ENCODE data around the gene IRAK1BP1. TPM values are rescaled to one million over a fixed set of nuclear protein-coding genes. Genes with fewer than 3 reads are reported as not detected.

The IRAK1BP1 gene
- total and polyA plus RNA-seq, 9 of the 15 experiments (the other 6 are each of a cell fraction or from before 2014, with no cell fraction given) = 1.8 to 3.7 (median 2.1) TPM

GRCh38 chr6:78830805-78831204 is 36.5 kb upstream of the IRAK1BP1 start:
- Histone ChIP-seq H3K4me3 (no peak overlapping the region), H3K79me2 (ENCODE audit: control insufficient read depth, insufficient read depth, low read length) (no peaks in the 10 kb centered on the region), H4K20me1 (replicated peaks; ENCODE audit: control insufficient read depth, insufficient read depth, low read length) (no peaks in the 10 kb centered on the region), H3K4me1 (replicated peaks in 1 of 2; ENCODE audit: control insufficient read depth in 2 of 2, insufficient read depth in 2 of 2, low read length in 2 of 2) (no peaks in the 10 kb centered on the region), H3K36me3 (ENCODE audit: control insufficient read depth, insufficient read depth, low read length) (no peaks in the 10 kb centered on the region), H3K9me1 (ENCODE audit: control insufficient read depth, insufficient read depth, low read length) (no peaks in the 10 kb centered on the region), H3K4me2 (ENCODE audit: insufficient read depth, low read length) (no peak overlapping the region), H3K9me3 (replicated peaks; ENCODE audit: control insufficient read depth, insufficient read depth, low read depth, low read length) (no peaks in the 10 kb centered on the region), H3K27me3 (ENCODE audit: control insufficient read depth in 2 of 2, insufficient read depth in 2 of 2, low read length in 2 of 2) (no peaks in the 10 kb centered on the region), H3K9ac (ENCODE audit: insufficient read depth in 1 of 2, low read depth in 2 of 2, low read length in 2 of 2) (no peak overlapping the region), H2AFZ (ENCODE audit: low read depth, low read length) (no peak overlapping the region), H3K27ac (ENCODE audit: extremely low read depth, low read depth, low read length) (no peak overlapping the region)
- DNase-seq (ENCODE audit: extremely low read depth in 1 of 4, low spot score in 3 of 4) (no peak), ATAC-seq (no peak), FAIRE-seq (no peak)
- CTCF ChIA-PET (ENCODE audit: low intra/inter-chr PET ratio) = no interaction called here
- no TSS peak for BruUV-seq (replicated peaks)
- TF ChIP-seq RBBP5 (IDR thresholded peaks at IDR 0.05; ENCODE audit: borderline replicate concordance, insufficient read depth, low read length, poor library complexity, severe bottlenecking) (no peak), ZNF384 (IDR thresholded peaks at IDR 0.05; ENCODE audit: low read depth, low read length) (no peak), SREBF2 (CRISPR knock-in tag; IDR thresholded peaks at IDR 0.05) (no peak), SETDB1 (IDR thresholded peaks at IDR 0.05; ENCODE audit: low read length) (no peak), ZNF586 (CRISPR knock-in tag; conservative IDR thresholded peaks at IDR 0.05) (no peak), CSDE1 (IDR thresholded peaks at IDR 0.05) (no peak)
- TF ChIP-seq, protein P1, sequence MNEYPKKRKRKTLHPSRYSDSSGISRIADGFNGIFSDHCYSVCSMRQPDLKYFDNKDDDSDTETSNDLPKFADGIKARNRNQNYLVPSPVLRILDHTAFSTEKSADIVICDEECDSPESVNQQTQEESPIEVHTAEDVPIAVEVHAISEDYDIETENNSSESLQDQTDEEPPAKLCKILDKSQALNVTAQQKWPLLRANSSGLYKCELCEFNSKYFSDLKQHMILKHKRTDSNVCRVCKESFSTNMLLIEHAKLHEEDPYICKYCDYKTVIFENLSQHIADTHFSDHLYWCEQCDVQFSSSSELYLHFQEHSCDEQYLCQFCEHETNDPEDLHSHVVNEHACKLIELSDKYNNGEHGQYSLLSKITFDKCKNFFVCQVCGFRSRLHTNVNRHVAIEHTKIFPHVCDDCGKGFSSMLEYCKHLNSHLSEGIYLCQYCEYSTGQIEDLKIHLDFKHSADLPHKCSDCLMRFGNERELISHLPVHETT (CRISPR knock-in tag; conservative IDR thresholded peaks at IDR 0.05 in 1 of 2, IDR thresholded peaks at IDR 0.05 in 1 of 2) = no peak
- 0% methylated on average over 2 of the region's 2 CpGs for WGBS (ENCODE audit: insufficient coverage, low coverage, missing lambda C conversion rate)
- in situ Hi-C loops (cut with MboI) = no loop called here
- POLR2A ChIA-PET = no interaction called here
- intact Hi-C loops (cut with micrococcal nuclease) = no loop called here

Data from K562 (cell line).